ENCODE results near the gene SOCS6. TPM values are rescaled to one million over a fixed set of nuclear protein-coding genes. Genes with fewer than 3 reads are reported as not detected.
A peak's percentile ranks its signal among the peaks of the same experiment; 100 is the strongest.

SOCS6 gene
- total and polyA plus RNA-seq, 12 donors, result 6.1 to 31.8 (median 20.0) TPM

GRCh38 chr18:70334728-70335329, 46.0 kb downstream of the SOCS6 start:
- TF ChIP-seq CTCF (IDR thresholded peaks at IDR 0.05), result no peak
- Histone ChIP-seq H3K27me3 (no peaks in the 10 kb centered on the region), H3K36me3 (peaks cover 0 to 37% (median 3%) of the 10 kb centered on the region in 9 donors), H3K27ac (no peak overlapping the region), H3K4me1 (peaks cover 0 to 30% (median 0%) of the 10 kb centered on the region in 9 donors), H3K9me3 (peaks cover 0 to 21% (median 9%) of the 10 kb centered on the region in 11 donors), H3K4me3 (no peak overlapping the region)
- ATAC-seq, result no peak
- intact Hi-C loops (cut with DNase I), result loop anchor here in 4 of 10 donors (5.0 to 10.0 kb wide), 4 partner anchors 38 to 80 kb away; partner anchors contain the start of gene SOCS6 (in 1 of the 4)
- no peak for DNase-seq
- WGBS, 2 donors, result 92% methylated on average over 5 of the region's 5 CpGs

- TF ChIP-seq CTCF (IDR thresholded peaks at IDR 0.05), result no peak
- H3K4me1 ChIP-seq, result peaks cover 0 to 29% (median 0%) of the 10 kb centered on the region in 9 donors
- peak overlapping the region in 6 of 10 donors; percentile 31 to 85 (median 72) for H3K27ac ChIP-seq
- H3K36me3 ChIP-seq, result peaks cover 0 to 50% (median 3%) of the 10 kb centered on the region in 9 donors
- DNase-seq, result no peak
- H3K27me3 ChIP-seq, result no peaks in the 10 kb centered on the region
- intact Hi-C loops (cut with DNase I), result loop anchor here in 1 of 10 donors (10.0 kb wide), 1 partner anchor 79 kb away; no protein-coding TSS in a partner anchor
- H3K4me3 ChIP-seq, result peak overlapping the region in 2 of 10 donors; percentile 4 to 12
- WGBS, 2 donors, result 77 to 89% methylated on average over 5 of the region's 5 CpGs
- peaks cover 0 to 21% (median 9%) of the 10 kb centered on the region in 11 donors for H3K9me3 ChIP-seq
- ATAC-seq, result no peak
These were observed 47.3 kb downstream of the SOCS6 start for GRCh38 chr18:70335892-70336726.

GRCh38 chr18:70337139-70337972, 48.5 kb downstream of the SOCS6 start:
- H3K9me3 ChIP-seq, result peaks cover 0 to 21% (median 9%) of the 10 kb centered on the region in 11 donors
- ATAC-seq, result peak; percentile 83 to 96 (median 90)
- H3K27me3 ChIP-seq, result no peaks in the 10 kb centered on the region
- H3K27ac ChIP-seq, result peak overlapping the region in 8 of 10 donors; percentile 7 to 85 (median 60)
- intact Hi-C loops (cut with DNase I), result loop anchor here in 1 of 10 donors (10.0 kb wide), 1 partner anchor 77 kb away; no protein-coding TSS in a partner anchor
- WGBS, 2 donors, result 62 to 68% methylated on average over 4 of the region's 4 CpGs
- peaks cover 0 to 29% (median 0%) of the 10 kb centered on the region in 9 donors for H3K4me1 ChIP-seq
- H3K4me3 ChIP-seq, result peak overlapping the region in 2 of 10 donors; percentile 4 to 12
- TF ChIP-seq CTCF (IDR thresholded peaks at IDR 0.05), result no peak
- DNase-seq, result peak in 1 of 2 donors; percentile 49
- H3K36me3 ChIP-seq, result peaks cover 0 to 54% (median 3%) of the 10 kb centered on the region in 9 donors
